ENCODE measurements around the gene PCSK5.

Gene PCSK5

DNA sequence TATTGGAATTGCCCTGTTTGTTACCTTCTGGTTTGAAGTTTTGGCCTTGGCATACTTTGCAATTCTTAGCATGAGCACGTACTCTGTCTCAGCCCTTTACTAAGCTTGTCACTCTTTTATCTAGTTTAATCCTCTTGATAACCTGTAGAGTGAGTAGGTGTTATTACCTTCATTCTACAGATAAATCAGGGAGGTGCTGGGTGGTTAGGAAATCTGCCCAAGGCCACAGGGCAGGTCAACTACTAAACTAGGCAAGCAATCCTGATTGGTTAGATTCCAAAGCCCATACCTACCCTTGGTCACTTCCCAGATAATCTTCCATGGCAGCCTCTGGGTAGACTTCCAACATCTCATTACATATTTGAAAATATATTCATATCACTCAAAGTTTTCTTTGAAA, 65.7 kb downstream of the PCSK5 start:
- no peaks in the 10 kb centered on the region for H3K9me3 ChIP-seq (ENCODE audit: insufficient read depth, low read length, severe bottlenecking)
- DNase-seq, result no peak
- H3K79me2 ChIP-seq (ENCODE audit: insufficient read depth, low read length), result peaks cover 2% of the 10 kb centered on the region; the same call in 1 of the 2 replicates
- no peak for ATAC-seq (ENCODE audit: insufficient read depth, low read depth)
- no peak overlapping the region for H3K4me2 ChIP-seq (ENCODE audit: insufficient read depth, low read length)
- no peaks in the 10 kb centered on the region for H3K27me3 ChIP-seq (ENCODE audit: insufficient read depth, low read length, poor library complexity)
- H3K4me3 ChIP-seq (ENCODE audit: low read depth in 1 of 2, low read length in 2 of 2), result no peak overlapping the region
- H3K4me1 ChIP-seq (ENCODE audit: insufficient read depth, low read length), result no peaks in the 10 kb centered on the region; the same call in 1 of the 2 replicates
- peaks cover 2% of the 10 kb centered on the region; the same call in 1 of the 2 replicates for H3K36me3 ChIP-seq (ENCODE audit: insufficient read depth, low read length)
- TF ChIP-seq EZH2 (IDR thresholded peaks at IDR 0.05; ENCODE audit: borderline replicate concordance, low read depth, low read length, severe bottlenecking), result no peak
- TF ChIP-seq, protein P1, sequence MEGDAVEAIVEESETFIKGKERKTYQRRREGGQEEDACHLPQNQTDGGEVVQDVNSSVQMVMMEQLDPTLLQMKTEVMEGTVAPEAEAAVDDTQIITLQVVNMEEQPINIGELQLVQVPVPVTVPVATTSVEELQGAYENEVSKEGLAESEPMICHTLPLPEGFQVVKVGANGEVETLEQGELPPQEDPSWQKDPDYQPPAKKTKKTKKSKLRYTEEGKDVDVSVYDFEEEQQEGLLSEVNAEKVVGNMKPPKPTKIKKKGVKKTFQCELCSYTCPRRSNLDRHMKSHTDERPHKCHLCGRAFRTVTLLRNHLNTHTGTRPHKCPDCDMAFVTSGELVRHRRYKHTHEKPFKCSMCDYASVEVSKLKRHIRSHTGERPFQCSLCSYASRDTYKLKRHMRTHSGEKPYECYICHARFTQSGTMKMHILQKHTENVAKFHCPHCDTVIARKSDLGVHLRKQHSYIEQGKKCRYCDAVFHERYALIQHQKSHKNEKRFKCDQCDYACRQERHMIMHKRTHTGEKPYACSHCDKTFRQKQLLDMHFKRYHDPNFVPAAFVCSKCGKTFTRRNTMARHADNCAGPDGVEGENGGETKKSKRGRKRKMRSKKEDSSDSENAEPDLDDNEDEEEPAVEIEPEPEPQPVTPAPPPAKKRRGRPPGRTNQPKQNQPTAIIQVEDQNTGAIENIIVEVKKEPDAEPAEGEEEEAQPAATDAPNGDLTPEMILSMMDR (IDR thresholded peaks at IDR 0.05; ENCODE audit: borderline replicate concordance, extremely low read depth, low read length, poor library complexity, severe bottlenecking), result no peak
- H2AFZ ChIP-seq (ENCODE audit: low read depth, low read length), result no peak overlapping the region
- no peak overlapping the region for H3K27ac ChIP-seq (ENCODE audit: low read length)
- H4K20me1 ChIP-seq (ENCODE audit: insufficient read depth, low read length), result no peaks in the 10 kb centered on the region
- no peak overlapping the region for H3K9ac ChIP-seq (ENCODE audit: low read depth, low read length)

DNA sequence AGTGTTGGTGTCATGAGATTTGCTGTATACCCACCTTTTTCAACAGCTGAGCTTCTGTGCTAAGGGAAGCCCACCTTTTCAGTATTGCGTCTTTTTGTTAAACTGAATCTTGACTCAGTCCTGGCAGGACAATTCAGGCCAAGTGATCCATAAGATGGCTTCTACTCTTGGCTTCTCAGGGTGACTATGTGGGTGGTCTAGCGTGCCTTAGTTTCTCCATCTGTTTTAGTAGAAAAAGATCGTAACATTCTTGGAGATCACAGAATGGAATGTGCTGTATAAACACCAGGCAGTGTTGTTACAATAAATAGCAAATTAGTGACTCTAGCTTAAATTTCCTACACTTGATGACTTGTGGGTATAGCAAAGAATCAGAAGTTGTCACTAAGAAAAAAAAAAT, 66.6 kb downstream of the PCSK5 start:
- Histone ChIP-seq H3K36me3 (ENCODE audit: insufficient read depth, low read length) (no peaks in the 10 kb centered on the region), H3K9me3 (ENCODE audit: insufficient read depth, low read length, severe bottlenecking) (no peaks in the 10 kb centered on the region), H3K9ac (ENCODE audit: low read depth, low read length) (no peak overlapping the region), H3K27ac (ENCODE audit: low read length) (no peak overlapping the region), H3K4me1 (ENCODE audit: insufficient read depth, low read length) (peaks cover 8% of the 10 kb centered on the region), H2AFZ (ENCODE audit: low read depth, low read length) (no peak overlapping the region), H3K79me2 (ENCODE audit: insufficient read depth, low read length) (peaks cover 2% of the 10 kb centered on the region; the same call in 1 of the 2 replicates), H3K4me3 (ENCODE audit: low read depth in 1 of 2, low read length in 2 of 2) (no peak overlapping the region), H3K27me3 (ENCODE audit: insufficient read depth, low read length, poor library complexity) (no peaks in the 10 kb centered on the region), H3K4me2 (ENCODE audit: insufficient read depth, low read length) (no peak overlapping the region), H4K20me1 (ENCODE audit: insufficient read depth, low read length) (no peaks in the 10 kb centered on the region)
- DNase-seq (no peak), ATAC-seq (ENCODE audit: insufficient read depth, low read depth) (no peak)
- TF ChIP-seq EZH2 (IDR thresholded peaks at IDR 0.05; ENCODE audit: borderline replicate concordance, low read depth, low read length, severe bottlenecking), result no peak

DNA sequence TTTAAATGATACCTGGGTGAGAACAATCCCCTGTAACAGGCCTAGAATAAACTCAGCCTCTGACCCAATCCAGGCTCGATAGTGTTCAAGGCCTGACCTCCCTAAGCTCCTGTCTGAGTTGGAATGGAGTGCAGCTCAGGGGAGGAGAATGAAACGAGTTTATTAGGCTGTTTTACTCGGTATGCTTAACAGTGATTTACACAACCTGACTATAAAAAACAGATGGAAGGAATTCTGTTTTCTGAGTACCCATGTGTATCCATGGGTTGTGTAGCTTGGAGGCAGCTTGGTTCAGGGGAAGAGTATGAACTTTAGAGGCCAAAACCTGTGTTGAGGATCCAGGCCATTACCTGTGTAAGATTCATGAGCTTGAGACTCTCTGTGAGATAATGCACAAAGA, 67.8 kb downstream of the PCSK5 start:
- no peak overlapping the region for H2AFZ ChIP-seq (ENCODE audit: low read depth, low read length)
- H3K4me3 ChIP-seq (ENCODE audit: low read depth in 1 of 2, low read length in 2 of 2), result no peak overlapping the region
- TF ChIP-seq EZH2 (IDR thresholded peaks at IDR 0.05; ENCODE audit: borderline replicate concordance, low read depth, low read length, severe bottlenecking), result no peak
- TF ChIP-seq, protein P1 (IDR thresholded peaks at IDR 0.05; ENCODE audit: borderline replicate concordance, extremely low read depth, low read length, poor library complexity, severe bottlenecking), result no peak
- H3K27ac ChIP-seq (ENCODE audit: low read length), result no peak overlapping the region
- H3K4me2 ChIP-seq (ENCODE audit: insufficient read depth, low read length), result no peak overlapping the region
- H3K9me3 ChIP-seq (ENCODE audit: insufficient read depth, low read length, severe bottlenecking), result no peaks in the 10 kb centered on the region
- H3K9ac ChIP-seq (ENCODE audit: low read depth, low read length), result no peak overlapping the region
- ATAC-seq (ENCODE audit: insufficient read depth, low read depth), result no peak
- DNase-seq, result no peak
- peaks cover 19% of the 10 kb centered on the region for H3K4me1 ChIP-seq (ENCODE audit: insufficient read depth, low read length)
- peaks cover 2% of the 10 kb centered on the region; the same call in 1 of the 2 replicates for H3K79me2 ChIP-seq (ENCODE audit: insufficient read depth, low read length)
- H3K27me3 ChIP-seq (ENCODE audit: insufficient read depth, low read length, poor library complexity), result no peaks in the 10 kb centered on the region
- no peaks in the 10 kb centered on the region for H3K36me3 ChIP-seq (ENCODE audit: insufficient read depth, low read length)
- 0 out of 2 replicates have a peak, but pooled peaks cover 4% of the 10 kb centered on the region for H4K20me1 ChIP-seq (ENCODE audit: insufficient read depth, low read length)

DNA sequence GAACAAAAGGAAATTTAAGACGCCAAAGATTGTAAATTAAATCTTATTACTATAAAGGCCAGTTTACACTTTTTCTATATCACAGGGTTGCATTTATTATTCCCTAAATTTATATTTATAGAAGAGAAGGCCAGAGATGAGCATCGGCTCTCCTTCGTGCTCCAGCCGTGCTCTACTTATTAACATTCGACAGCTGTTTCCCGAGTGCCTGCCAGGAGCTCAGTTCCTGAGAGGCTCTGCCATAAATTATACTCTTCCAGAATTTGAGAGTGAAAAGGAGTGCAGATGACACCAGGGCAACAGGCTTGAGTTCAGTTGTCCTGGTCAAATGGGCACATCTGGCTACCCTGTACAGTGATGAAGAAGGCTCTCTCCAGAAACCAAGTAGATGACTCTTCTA, 70.1 kb downstream of the PCSK5 start:
- DNase-seq, result no peak
- Histone ChIP-seq H3K27ac (ENCODE audit: low read length) (no peak overlapping the region), H3K9ac (ENCODE audit: low read depth, low read length) (no peak overlapping the region), H3K4me1 (ENCODE audit: insufficient read depth, low read length) (peaks cover 37% of the 10 kb centered on the region), H3K27me3 (ENCODE audit: insufficient read depth, low read length, poor library complexity) (no peaks in the 10 kb centered on the region), H2AFZ (ENCODE audit: low read depth, low read length) (no peak overlapping the region), H3K36me3 (ENCODE audit: insufficient read depth, low read length) (no peaks in the 10 kb centered on the region; the same call in 1 of the 2 replicates), H3K4me3 (ENCODE audit: low read depth in 1 of 2, low read length in 2 of 2) (no peak overlapping the region), H4K20me1 (ENCODE audit: insufficient read depth, low read length) (0 out of 2 replicates have a peak, but pooled peaks cover 4% of the 10 kb centered on the region), H3K79me2 (ENCODE audit: insufficient read depth, low read length) (peaks cover 14% of the 10 kb centered on the region), H3K4me2 (ENCODE audit: insufficient read depth, low read length) (no peak overlapping the region), H3K9me3 (ENCODE audit: insufficient read depth, low read length, severe bottlenecking) (no peaks in the 10 kb centered on the region)
- TF ChIP-seq EZH2 (IDR thresholded peaks at IDR 0.05; ENCODE audit: borderline replicate concordance, low read depth, low read length, severe bottlenecking), result no peak
- TF ChIP-seq, protein P1 (IDR thresholded peaks at IDR 0.05; ENCODE audit: borderline replicate concordance, extremely low read depth, low read length, poor library complexity, severe bottlenecking), result no peak
- no peak for ATAC-seq (ENCODE audit: insufficient read depth, low read depth)

Measured in DND-41 (cell line).